ENCODE data around the gene SPATA12. TPM values are rescaled to one million over a fixed set of nuclear protein-coding genes. Genes with fewer than 3 reads are reported as not detected.

SPATA12 gene
- total RNA-seq, 1 experiment from 2014 or later = not detected

DNA sequence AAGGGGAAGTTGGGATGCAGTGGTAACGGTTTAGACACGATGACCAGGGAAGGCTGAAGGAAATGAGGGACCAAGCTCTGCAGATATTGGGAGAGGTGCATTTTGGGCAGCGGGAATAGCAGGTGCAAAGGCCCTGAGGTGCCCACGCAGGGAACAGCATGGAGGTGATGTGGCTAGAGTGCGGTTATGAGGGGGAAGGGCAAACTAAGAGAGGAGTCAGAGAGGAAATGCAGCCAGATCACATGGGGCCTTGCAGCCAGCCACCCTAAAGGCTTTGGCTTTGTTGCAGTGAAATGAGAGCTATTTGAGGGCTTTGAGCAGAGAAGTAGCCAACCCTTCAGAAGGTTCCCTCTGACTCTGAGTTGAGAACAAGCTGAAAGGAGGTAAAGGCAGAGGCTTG lies 2.6 kb downstream of the SPATA12 start:
- ChIA-PET POLR2A (ENCODE audit: low non-redundant PET) (interaction anchor here (0.5 kb wide), 1 partner anchor 26 kb away, joined by 3 read pairs; no protein-coding TSS in a partner anchor), CTCF (no interaction called here)
- Histone ChIP-seq H3K9me3 (ENCODE audit: low read depth, low read length, poor library complexity, severe bottlenecking) (no peaks in the 10 kb centered on the region), H3K36me3 (ENCODE audit: insufficient read depth, low read length, poor library complexity, severe bottlenecking) (no peaks in the 10 kb centered on the region), H3K27me3 (replicated peaks; ENCODE audit: insufficient read depth, low read depth, low read length, poor library complexity) (no peaks in the 10 kb centered on the region), H3K27ac (ENCODE audit: low read depth, low read length, poor library complexity, severe bottlenecking) (no peak overlapping the region), H3K4me3 (ENCODE audit: low read depth, low read length, poor library complexity, severe bottlenecking) (no peak overlapping the region), H3K4me1 (ENCODE audit: insufficient read depth, low read length, poor library complexity, severe bottlenecking) (no peaks in the 10 kb centered on the region)
- TF ChIP-seq CTCF (conservative IDR thresholded peaks at IDR 0.05; ENCODE audit: low read depth, low read length) (no peak), EZH2 (IDR thresholded peaks at IDR 0.05; ENCODE audit: borderline replicate concordance, low read depth, low read length, poor library complexity, severe bottlenecking) (no peak)
- DNase-seq (ENCODE audit: low spot score) = no peak
- intact Hi-C loops (cut with micrococcal nuclease; ENCODE audit: unreplicated experiment) = no loop called here
- no TSS peak for BruUV-seq (replicated peaks)

- H3K27me3 ChIP-seq (replicated peaks; ENCODE audit: insufficient read depth, low read depth, low read length, poor library complexity) = no peaks in the 10 kb centered on the region
Observed at GRCh38 chr3:57064001-57064400, 3.5 kb downstream of the SPATA12 start.

GRCh38 chr3:57064572-57064971 lies 4.1 kb downstream of the SPATA12 start:
- H3K27me3 ChIP-seq (replicated peaks; ENCODE audit: insufficient read depth, low read depth, low read length, poor library complexity) = no peaks in the 10 kb centered on the region
- no peak overlapping the region for H3K4me3 ChIP-seq (ENCODE audit: low read depth, low read length, poor library complexity, severe bottlenecking)
- no peaks in the 10 kb centered on the region for H3K4me1 ChIP-seq (ENCODE audit: insufficient read depth, low read length, poor library complexity, severe bottlenecking)
- ChIA-PET CTCF (no interaction called here), POLR2A (ENCODE audit: low non-redundant PET) (no interaction called here)
- TF ChIP-seq CTCF (conservative IDR thresholded peaks at IDR 0.05; ENCODE audit: low read depth, low read length) (no peak), EZH2 (IDR thresholded peaks at IDR 0.05; ENCODE audit: borderline replicate concordance, low read depth, low read length, poor library complexity, severe bottlenecking) (no peak)
- H3K36me3 ChIP-seq (ENCODE audit: insufficient read depth, low read length, poor library complexity, severe bottlenecking) = no peaks in the 10 kb centered on the region
- H3K27ac ChIP-seq (ENCODE audit: low read depth, low read length, poor library complexity, severe bottlenecking) = no peak overlapping the region
- DNase-seq (ENCODE audit: low spot score) = no peak
- no TSS peak for BruUV-seq (replicated peaks)
- intact Hi-C loops (cut with micrococcal nuclease; ENCODE audit: unreplicated experiment) = no loop called here
- no peaks in the 10 kb centered on the region for H3K9me3 ChIP-seq (ENCODE audit: low read depth, low read length, poor library complexity, severe bottlenecking)

More at GRCh38 chr3:57064001-57064400, 3.5 kb downstream of the SPATA12 start:
- no peaks in the 10 kb centered on the region for H3K36me3 ChIP-seq (ENCODE audit: insufficient read depth, low read length, poor library complexity, severe bottlenecking)
- ChIA-PET CTCF (no interaction called here), POLR2A (ENCODE audit: low non-redundant PET) (no interaction called here)
- no peak overlapping the region for H3K27ac ChIP-seq (ENCODE audit: low read depth, low read length, poor library complexity, severe bottlenecking)
- H3K4me3 ChIP-seq (ENCODE audit: low read depth, low read length, poor library complexity, severe bottlenecking) = no peak overlapping the region
- no TSS peak for BruUV-seq (replicated peaks)
- no peak for DNase-seq (ENCODE audit: low spot score)
- TF ChIP-seq EZH2 (IDR thresholded peaks at IDR 0.05; ENCODE audit: borderline replicate concordance, low read depth, low read length, poor library complexity, severe bottlenecking) = no peak
- no peak for TF ChIP-seq CTCF (conservative IDR thresholded peaks at IDR 0.05; ENCODE audit: low read depth, low read length)
- no peaks in the 10 kb centered on the region for H3K9me3 ChIP-seq (ENCODE audit: low read depth, low read length, poor library complexity, severe bottlenecking)
- intact Hi-C loops (cut with micrococcal nuclease; ENCODE audit: unreplicated experiment) = no loop called here
- H3K4me1 ChIP-seq (ENCODE audit: insufficient read depth, low read length, poor library complexity, severe bottlenecking) = no peaks in the 10 kb centered on the region
